ENCODE data around the gene TNIK.
"Not testable (repeated sequence)": the region's sequence is repeated elsewhere in the genome, so short reads cannot be mapped to it uniquely, and the experiment has no call there.

Gene TNIK

DNA sequence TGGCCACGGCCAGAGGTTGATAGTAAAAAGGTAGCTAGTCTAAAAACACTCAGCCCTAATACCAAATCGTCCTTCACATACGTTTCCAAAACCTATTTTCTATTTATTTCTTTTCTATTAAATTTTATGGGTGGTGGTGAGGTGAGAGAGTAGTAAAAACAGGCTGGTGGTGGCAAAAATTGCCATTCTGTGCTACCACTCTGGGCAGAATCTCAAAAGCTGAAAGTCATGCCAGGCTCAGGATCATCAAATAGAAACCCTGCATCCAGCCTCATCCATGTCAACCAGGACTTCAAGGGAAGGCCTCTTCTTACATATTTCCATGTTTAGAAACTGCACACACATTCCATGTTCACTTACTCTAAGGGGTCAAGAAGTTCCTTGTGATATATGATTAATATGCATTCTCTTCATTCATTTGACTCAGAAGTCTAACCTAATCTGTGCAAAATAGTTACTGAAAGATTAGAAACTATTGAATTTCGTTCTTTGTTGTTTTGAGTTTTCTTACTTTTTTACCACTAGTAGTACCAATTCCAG, 153.1 kb downstream of the TNIK start:
- no peak for DNase-seq (ENCODE audit: low spot score)

- no peak for DNase-seq (ENCODE audit: low spot score)
Observed at GRCh38 chr3:171306631-171307030, 153.6 kb downstream of the TNIK start.

- DNase-seq (ENCODE audit: low spot score) = not testable (repeated sequence)
Observed at GRCh38 chr3:171305823-171306222, 154.4 kb downstream of the TNIK start.

DNA sequence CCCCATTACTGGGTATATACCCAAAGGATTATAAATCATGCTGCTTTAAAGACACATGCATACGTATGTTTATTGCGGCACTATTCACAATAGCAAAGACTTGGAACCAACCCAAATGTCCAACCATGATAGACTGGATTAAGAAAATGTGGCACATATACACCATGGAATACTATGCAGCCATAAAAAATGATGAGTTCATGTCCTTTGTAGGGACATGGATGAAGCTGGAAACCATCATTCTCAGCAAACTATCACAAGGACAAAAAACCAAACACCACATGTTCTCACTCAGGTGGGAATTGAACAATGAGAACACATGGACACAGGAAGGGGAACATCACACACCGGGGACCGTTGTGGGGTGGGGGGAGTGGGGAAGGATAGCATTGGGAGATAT, 155.7 kb downstream of the TNIK start:
- DNase-seq (ENCODE audit: low spot score) = not testable (repeated sequence)

DNA sequence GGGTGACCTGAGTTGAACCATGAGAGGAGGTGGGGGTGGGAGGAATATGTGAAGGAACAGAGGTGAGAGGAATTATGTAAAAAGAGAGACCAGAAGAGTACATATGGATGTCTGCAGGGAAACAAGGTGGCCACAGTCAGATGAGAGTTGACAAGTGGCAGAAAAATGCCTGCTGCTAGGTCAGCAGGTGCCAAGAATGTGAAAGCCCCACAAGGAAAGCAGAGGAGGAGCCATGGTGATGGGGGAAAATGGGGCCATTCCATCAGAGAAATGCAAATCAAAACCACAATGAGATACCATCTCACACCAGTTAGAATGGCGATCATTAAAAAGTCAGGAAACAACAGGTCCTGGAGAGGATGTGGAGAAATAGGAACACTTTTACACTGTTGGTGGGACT, 156.2 kb downstream of the TNIK start:
- not testable (repeated sequence) for DNase-seq (ENCODE audit: low spot score)

DNA sequence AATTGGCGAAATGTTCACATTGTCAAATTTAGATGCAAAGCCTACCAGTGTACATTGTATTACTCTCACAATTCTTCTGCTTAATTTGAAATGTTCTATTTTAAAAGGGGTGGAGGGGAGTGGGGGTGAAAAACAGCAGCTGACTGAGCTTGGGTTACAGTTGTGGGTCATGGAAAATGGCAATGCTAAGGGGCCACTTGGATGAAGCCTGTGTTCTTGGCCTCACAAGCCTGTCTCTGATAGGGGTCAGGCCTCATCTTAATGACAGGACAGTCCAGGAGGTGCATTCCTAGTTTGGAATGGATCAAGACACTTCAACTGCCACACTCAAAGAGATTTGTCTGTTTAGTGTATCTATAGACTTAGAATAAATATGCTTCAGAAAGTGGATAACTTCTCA, 158.2 kb downstream of the TNIK start:
- DNase-seq (ENCODE audit: low spot score) = no peak

DNA sequence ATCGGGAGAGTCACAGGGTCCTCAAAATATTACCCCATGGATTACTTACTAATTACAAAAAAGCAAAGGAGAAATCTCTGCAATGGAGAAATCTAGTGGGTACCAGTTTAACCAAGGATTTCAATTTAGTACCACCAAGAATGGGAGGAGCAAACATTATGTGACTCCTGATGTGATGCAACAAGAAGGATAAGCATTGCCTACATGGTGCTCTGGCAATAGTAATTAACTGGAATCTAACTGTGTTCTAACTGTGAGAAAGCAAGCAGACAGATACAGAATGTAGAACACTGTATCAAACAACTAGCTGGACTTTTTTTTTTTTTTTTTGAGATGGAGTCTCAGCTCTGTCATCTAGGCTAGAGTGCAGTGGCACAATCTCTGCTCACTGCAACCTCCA, 159.2 kb downstream of the TNIK start:
- DNase-seq (ENCODE audit: low spot score) = no peak

DNA sequence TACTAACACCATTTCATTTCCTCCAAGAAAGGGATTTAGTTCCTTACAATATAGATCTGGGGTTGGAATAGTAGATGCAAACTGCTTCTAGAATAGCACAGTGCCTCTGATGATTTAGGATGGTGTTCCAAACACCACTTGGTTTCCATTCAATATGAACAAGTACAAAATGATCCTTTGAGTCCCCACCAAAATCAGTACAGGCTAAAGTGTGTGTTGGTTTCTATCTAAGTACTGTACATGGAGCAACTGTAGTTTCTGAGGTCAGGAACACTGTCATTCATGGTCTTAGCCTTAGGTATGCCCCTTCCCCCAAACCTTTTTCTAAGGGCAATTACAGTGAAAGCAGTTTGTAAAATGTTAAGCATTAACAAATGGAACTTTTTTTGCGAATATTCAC, 162.3 kb downstream of the TNIK start:
- no peak for DNase-seq (ENCODE audit: low spot score)

GRCh38 chr3:171297207-171297606, 163.0 kb downstream of the TNIK start:
- no peak for DNase-seq (ENCODE audit: low spot score)

GRCh38 chr3:171295484-171296373, 164.5 kb downstream of the TNIK start:
- no peak for DNase-seq (ENCODE audit: low spot score)

DNA sequence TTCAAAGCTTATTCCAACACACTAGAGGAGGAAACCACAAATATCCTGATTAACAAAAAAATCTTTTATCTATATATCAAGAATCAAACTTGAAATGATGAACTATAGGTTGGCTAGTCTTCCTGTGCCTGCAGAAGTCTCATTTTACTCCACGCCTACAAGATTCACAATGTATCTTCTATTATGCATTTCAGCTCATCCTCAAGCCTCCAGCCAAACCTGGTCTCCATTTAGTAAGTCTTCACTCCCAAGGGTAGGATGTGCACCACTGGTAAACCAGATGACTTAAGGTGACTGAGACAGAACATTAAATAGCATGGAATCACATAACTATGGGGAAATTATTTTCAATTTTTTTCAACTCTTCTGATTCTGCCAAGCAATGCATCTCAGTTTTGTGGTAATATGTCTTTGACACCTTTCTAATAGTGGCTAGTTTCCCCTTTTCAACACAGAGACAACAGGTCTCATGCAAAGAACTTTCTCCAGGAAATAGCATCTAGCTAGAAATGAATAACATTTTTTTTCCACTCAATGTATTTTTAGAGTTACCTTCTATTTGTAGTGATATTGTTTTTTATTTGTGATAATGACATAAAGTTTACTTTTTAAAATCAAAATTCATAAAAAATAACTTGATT, 166.9 kb downstream of the TNIK start:
- no peak for DNase-seq (ENCODE audit: low spot score)

- DNase-seq (ENCODE audit: low spot score) = no peak
Observed at GRCh38 chr3:171290680-171291079, 169.5 kb downstream of the TNIK start.

DNA sequence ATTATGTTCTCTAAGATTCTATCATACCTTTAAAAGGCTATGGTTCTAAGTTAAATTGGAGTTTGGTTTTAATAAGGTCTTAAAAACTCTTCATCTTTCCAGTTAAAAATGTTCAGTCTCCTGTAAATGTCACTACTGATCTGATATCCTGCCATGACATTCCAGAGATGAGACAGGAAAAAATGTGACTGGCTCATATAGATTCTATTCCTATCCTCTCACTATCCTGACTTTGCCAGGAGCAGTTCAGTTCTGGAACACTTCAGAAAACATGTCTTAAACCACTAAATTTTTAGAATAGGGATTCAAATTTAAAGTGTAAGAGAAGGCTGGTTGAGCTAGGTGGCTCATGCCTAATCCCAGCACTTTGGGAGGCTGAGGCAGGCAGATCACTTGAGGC, 170.9 kb downstream of the TNIK start:
- DNase-seq (ENCODE audit: low spot score) = no peak

- DNase-seq (ENCODE audit: low spot score) = not testable (repeated sequence)
Observed at GRCh38 chr3:171287761-171288160, 172.4 kb downstream of the TNIK start.

DNA sequence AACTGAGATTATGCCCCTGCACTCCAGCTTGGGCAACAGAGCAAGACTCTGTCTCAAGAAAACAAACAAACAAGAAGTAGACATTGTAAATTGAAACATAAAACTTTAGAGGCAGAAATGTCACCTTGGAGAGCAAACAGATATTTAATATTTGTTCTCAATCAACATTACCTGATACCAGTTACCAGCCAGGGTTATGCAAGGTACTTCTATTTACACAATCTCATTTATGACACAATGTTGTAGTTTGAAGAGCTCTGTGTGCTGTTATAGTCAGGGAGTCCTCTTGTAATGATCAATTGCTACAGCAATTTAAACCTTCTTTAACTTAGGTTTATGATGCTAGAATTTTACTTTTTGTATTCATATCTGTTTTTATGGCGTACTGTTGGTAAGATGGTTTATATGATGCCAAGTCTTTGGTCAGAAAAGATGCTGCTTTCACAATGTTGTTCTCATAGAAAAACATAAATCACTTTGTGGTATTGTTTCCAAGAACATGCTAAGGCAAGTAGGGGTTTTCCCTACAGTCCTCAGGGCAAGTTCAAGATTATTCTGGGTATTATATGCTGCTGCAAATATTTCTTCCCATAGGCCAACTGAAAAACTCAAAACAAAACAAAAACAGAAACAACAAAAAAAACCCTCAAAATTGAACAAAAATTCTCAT, 173.5 kb downstream of the TNIK start:
- peak; percentile 66 for DNase-seq (ENCODE audit: low spot score)

- DNase-seq (ENCODE audit: low spot score) = peak; percentile 67
Observed at GRCh38 chr3:171285287-171285686, 174.9 kb downstream of the TNIK start.

GRCh38 chr3:171284308-171285075, 175.7 kb downstream of the TNIK start:
- peak; percentile 81 for DNase-seq (ENCODE audit: low spot score)

GRCh38 chr3:171283848-171284222, 176.4 kb downstream of the TNIK start:
- DNase-seq (ENCODE audit: low spot score) = no peak

GRCh38 chr3:171283183-171283847, 176.9 kb downstream of the TNIK start:
- no peak for DNase-seq (ENCODE audit: low spot score)

- no peak for DNase-seq (ENCODE audit: low spot score)
Observed at GRCh38 chr3:171282041-171282440, 178.2 kb downstream of the TNIK start.

DNA sequence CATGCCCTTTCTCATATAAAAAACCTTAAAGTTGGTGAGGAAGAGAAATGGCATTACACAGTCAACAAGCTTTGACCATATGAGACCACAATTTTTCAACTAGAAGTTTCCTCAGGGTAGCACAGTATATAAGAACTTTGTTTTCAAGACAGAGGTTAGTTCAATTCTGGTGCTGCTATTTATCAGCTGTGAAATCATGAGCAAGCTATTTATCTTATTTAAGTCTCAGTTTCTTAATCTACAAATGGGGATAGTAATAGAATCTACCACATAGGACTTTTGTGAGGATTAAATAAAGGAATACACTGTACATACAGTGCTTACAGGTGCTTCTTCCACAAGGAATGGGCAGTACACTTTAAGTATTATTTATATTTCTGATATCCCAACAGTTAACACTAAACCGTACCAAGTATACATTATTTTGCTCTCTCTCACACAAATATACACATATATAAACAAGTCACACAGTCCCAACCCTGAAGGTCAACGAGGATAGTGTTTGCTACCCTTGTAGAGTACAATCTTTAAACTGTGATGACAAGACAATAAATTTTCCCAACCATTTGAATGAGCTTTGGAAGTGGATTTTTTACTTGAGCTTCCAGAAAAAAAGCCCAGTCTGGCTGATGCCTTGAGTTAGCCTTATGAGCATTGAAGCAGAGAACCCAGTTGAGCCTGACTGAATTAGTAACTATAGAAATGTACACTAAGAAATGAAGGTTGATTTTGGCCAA, 178.8 kb downstream of the TNIK start:
- no peak for DNase-seq (ENCODE audit: low spot score)
